Motor neuron (in vitro differentiated cells): ENCODE measurements around the gene CCDC185. TPM values are rescaled to one million over a fixed set of nuclear protein-coding genes. Genes with fewer than 3 reads are reported as not detected.
A peak's percentile ranks its signal among the peaks of the same experiment; 100 is the strongest.

ENCODE experiments used
- ATAC-seq, 8 experiments: fragments of 200-7000 bp; cut with Tn5 transposase; replicated peaks in 6 of 8; 2 replicates each; pipeline ENCODE4 v1.8.0; 2021; ENCODE audit warnings: mild to moderate bottlenecking in 8 of 8, moderate library complexity in 8 of 8
- H3K27ac ChIP-seq, 2 donors: fragments of 250-450 bp; sonication (Bioruptor Pico); 2 replicates each; pipeline ENCODE4 v1.9.0; 2021; ENCODE audit warnings: antibody characterized with exemption in 2 of 2, mild to moderate bottlenecking in 2 of 2, moderate library complexity in 1 of 2
- H3K4me1 ChIP-seq, 2 donors: fragments of 250-450 bp; sonication (Bioruptor Pico); replicated peaks in 1 of 2; 2 replicates each; pipeline ENCODE4 v1.6.1; 2021; ENCODE audit warnings: antibody characterized with exemption in 2 of 2, mild to moderate bottlenecking in 2 of 2, moderate library complexity in 1 of 2
- H3K4me3 ChIP-seq, 5 donors: fragments of 250-450 bp; sonication (Bioruptor Pico); 2 replicates each; pipeline ENCODE4 v1.9.0; 2021; ENCODE audit warnings: antibody characterized with exemption in 5 of 5, mild to moderate bottlenecking in 5 of 5, moderate library complexity in 4 of 5
- WGBS, 10 experiments: fragments of 450-650 bp; shearing (Covaris generic); methylation state at CpG; one replicate each; pipeline ENCODE4 v1.0.0; 2022; 5-methylcytosine and 5-hydroxymethylcytosine counted together
- in situ Hi-C, 9 experiments: fragments of 400-800 bp; cut with MboI; loops; one replicate each; pipeline ENCODE4 v1.15.0; 2021; ENCODE audit warnings: low sequenced_read_pairs in 9 of 9, low pct_unique_long_range_greater_than_20kb in 2 of 9; ENCODE audit not compliant: unreplicated experiment in 9 of 9
- total RNA-seq, 8 experiments: library from RNA; unstranded; fragments of 300-600 nt; gene quantifications; 2 replicates each; pipeline versions ENCODE4 v1.2.3 to v1.2.4, GENCODE V29; 2022

CCDC185 gene
- total RNA-seq, 8 experiments from 2014 or later = 0.05 to 0.81 (median 0.29) TPM; not detected in 1

GRCh38 chr1:223403184-223403815 lies 10.1 kb downstream of the CCDC185 start:
- Histone ChIP-seq H3K4me1 (no peaks in the 10 kb centered on the region), H3K4me3 (no peak overlapping the region), H3K27ac (no peak overlapping the region)
- ATAC-seq = no peak
- in situ Hi-C loops = no loop called here
- 48 to 100% (median 83%) methylated on average over 1 to 3 of the region's 3 CpGs; no CpG with 5 or more reads in 2 of the 10 experiments for WGBS, 10 experiments

- WGBS, 10 experiments = 23 to 95% (median 82%) methylated on average over 1 to 3 of the region's 3 CpGs
- in situ Hi-C loops = no loop called here
- no peak overlapping the region for H3K27ac ChIP-seq
- peak in 2 of 8 experiments; percentile 51 to 76 for ATAC-seq
- H3K4me3 ChIP-seq = no peak overlapping the region
- no peaks in the 10 kb centered on the region for H3K4me1 ChIP-seq
Observed at GRCh38 chr1:223405507-223405906, 12.3 kb downstream of the CCDC185 start.

- H3K4me1 ChIP-seq = no peaks in the 10 kb centered on the region
- in situ Hi-C loops = no loop called here
- no peak overlapping the region for H3K4me3 ChIP-seq
Observed at GRCh38 chr1:223410036-223410435, 16.8 kb downstream of the CCDC185 start.

DNA sequence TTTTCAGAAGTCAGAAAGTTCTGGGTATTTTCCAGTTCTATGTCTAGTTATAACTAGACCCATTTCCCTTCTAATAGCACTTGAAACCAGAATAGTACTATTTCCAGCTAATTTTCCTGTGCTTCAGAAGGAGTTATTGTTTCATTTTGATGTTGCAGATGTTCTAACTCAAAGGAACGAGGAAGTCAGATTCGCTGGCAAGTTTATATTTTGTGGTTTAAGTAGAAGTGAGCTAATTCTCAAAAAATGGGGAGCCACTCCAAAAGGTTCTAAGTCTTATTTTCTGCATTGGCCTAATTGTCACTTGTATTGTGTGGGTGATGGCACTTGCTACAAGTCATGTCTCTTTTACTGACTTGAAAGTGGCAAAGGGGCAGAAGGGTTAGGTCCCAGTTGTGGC lies 18.1 kb downstream of the CCDC185 start:
- ATAC-seq = peak in 2 of 8 experiments; percentile 20 to 26

More at GRCh38 chr1:223410036-223410435, 16.8 kb downstream of the CCDC185 start:
- no peak for ATAC-seq
- no peak overlapping the region for H3K27ac ChIP-seq

DNA sequence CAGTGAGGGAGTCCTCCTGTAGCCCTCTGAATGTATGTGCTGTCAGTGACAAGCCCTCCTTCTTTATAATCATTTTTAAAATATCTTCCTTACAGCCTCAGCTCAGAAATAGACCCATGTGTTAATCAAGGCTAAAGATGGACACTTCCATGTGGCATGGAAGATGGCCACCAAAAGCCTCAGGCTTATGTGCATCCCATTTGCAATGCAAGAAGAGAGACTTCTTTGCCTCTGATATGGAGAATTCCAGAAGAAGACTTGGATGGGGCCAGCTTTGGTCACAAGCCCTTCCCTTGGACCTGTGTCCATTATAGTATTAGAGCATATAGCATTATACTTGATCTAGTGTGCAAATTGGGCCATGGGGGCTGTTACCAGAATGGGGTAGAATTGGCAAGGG lies 18.5 kb downstream of the CCDC185 start:
- Histone ChIP-seq H3K4me1 (no peaks in the 10 kb centered on the region), H3K4me3 (no peak overlapping the region), H3K27ac (no peak overlapping the region)
- ATAC-seq = peak in 3 of 8 experiments; percentile 85 to 92 (median 91)
- in situ Hi-C loops = no loop called here

More for the DNA sequence above, 18.1 kb downstream of the CCDC185 start:
- WGBS, 10 experiments = 0 to 100% (median 89%) methylated on average over 1 to 2 of the region's 2 CpGs; no CpG with 5 or more reads in 2 of the 10 experiments
- Histone ChIP-seq H3K27ac (no peak overlapping the region), H3K4me1 (no peaks in the 10 kb centered on the region), H3K4me3 (no peak overlapping the region)
- in situ Hi-C loops = no loop called here

DNA sequence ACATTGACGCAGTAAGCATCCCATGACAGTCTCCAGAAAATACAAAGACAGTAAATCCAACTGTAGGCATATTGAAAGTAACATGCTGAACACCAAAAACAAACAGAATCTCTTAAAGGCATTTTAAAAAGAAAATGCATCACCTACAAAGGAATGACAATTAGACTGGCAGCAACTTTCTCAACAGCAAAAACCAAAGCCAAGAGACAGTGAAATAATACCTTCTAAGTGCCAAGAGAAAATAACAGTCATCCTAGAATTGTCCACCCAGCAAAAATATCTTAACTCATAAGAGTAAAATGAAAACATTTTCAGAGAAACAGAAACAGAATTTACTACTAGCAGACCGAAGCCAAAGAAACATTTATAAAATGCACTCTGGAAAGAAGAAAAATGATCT lies 20.0 kb downstream of the CCDC185 start:
- H3K27ac ChIP-seq = no peak overlapping the region
- in situ Hi-C loops = no loop called here
- WGBS, 10 experiments = 49 to 100% (median 82%) methylated on average over 2 of the region's 2 CpGs
- H3K4me1 ChIP-seq = no peaks in the 10 kb centered on the region
- H3K4me3 ChIP-seq = no peak overlapping the region
- ATAC-seq = no peak

DNA sequence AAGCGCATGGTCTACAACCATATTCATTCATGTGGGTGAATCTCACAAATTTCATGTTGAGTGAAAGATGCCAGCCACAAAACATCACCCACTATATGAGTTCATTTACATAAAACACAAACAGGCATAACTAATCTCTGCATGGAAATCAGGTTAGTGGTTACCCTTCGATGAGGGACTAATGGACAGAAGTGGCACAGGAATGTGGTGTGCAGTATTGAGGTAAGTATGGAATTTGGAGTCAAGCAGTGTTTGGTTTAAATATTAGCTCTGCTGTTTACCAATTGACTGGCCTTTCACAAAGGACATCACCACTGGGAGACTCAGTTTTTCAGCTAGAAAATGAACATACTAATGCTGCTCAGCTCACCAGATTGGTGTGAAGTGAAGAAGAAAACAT lies 24.2 kb downstream of the CCDC185 start:
- no peaks in the 10 kb centered on the region for H3K4me1 ChIP-seq
- in situ Hi-C loops = no loop called here
- no peak overlapping the region for H3K27ac ChIP-seq
- no peak overlapping the region for H3K4me3 ChIP-seq
- ATAC-seq = no peak
- 0 to 100% (median 68%) methylated on average over 1 to 2 of the region's 2 CpGs; no CpG with 5 or more reads in 4 of the 10 experiments for WGBS, 10 experiments

GRCh38 chr1:223417903-223418663 lies 24.9 kb downstream of the CCDC185 start:
- no peak for ATAC-seq
- no peaks in the 10 kb centered on the region for H3K4me1 ChIP-seq
- no peak overlapping the region for H3K4me3 ChIP-seq
- in situ Hi-C loops = no loop called here
- H3K27ac ChIP-seq = no peak overlapping the region
- WGBS, 10 experiments = 36 to 100% (median 65%) methylated on average over 1 to 7 of the region's 7 CpGs

DNA sequence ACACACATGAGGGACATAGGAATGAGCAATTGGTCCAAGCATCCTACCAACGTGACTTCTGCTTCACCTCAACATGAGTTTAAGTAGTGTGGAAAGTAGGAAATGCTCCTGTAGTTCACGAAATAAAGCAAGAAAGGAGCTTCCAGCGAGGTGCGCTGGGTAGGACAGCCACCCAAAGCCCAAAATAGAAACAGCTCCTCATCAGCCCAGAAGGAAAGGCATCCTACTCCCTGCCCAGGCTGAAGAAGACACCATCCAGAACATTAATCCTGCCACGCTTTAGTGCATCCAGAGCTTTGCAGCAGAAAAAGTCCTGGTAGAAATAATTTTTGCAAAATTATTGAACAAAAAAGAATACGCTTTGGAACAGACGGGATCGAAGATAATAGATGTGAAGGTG lies 25.9 kb downstream of the CCDC185 start:
- no peak for ATAC-seq
- H3K4me3 ChIP-seq = no peak overlapping the region
- H3K27ac ChIP-seq = no peak overlapping the region
- H3K4me1 ChIP-seq = no peaks in the 10 kb centered on the region
- in situ Hi-C loops = no loop called here
- 60 to 100% (median 93%) methylated on average over 3 to 8 of the region's 8 CpGs for WGBS, 10 experiments

DNA sequence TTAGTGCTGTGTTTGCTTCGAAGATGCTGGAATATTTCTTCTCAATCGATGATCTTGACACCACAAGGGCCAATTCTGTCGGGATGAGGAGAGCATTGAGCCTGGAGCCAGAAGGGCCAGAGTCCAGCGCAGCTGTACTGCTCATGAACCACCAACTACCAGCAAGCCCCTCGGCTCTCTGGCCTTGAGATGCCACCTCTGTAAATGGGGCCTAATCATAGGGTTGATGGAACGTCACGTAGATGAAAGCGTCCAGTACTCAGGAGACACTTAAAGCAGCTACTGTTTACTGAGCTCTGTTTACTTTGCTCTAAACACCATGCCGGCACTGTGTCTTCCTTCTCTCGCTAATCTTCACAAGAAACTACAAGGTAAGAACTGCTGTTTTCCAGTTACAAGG lies 26.3 kb downstream of the CCDC185 start:
- WGBS, 10 experiments = 67 to 91% (median 85%) methylated on average over 1 to 10 of the region's 10 CpGs; no CpG with 5 or more reads in 1 of the 10 experiments
- no peak for ATAC-seq
- Histone ChIP-seq H3K4me3 (no peak overlapping the region), H3K4me1 (no peaks in the 10 kb centered on the region), H3K27ac (no peak overlapping the region)
- in situ Hi-C loops = no loop called here

GRCh38 chr1:223421025-223421424 lies 27.8 kb downstream of the CCDC185 start:
- H3K4me1 ChIP-seq = no peaks in the 10 kb centered on the region
- H3K27ac ChIP-seq = no peak overlapping the region
- no peak overlapping the region for H3K4me3 ChIP-seq
- no peak for ATAC-seq
- in situ Hi-C loops = no loop called here
- WGBS, 10 experiments = 0 to 92% (median 75%) methylated on average over 1 of the region's 1 CpG; no CpG with 5 or more reads in 4 of the 10 experiments

DNA sequence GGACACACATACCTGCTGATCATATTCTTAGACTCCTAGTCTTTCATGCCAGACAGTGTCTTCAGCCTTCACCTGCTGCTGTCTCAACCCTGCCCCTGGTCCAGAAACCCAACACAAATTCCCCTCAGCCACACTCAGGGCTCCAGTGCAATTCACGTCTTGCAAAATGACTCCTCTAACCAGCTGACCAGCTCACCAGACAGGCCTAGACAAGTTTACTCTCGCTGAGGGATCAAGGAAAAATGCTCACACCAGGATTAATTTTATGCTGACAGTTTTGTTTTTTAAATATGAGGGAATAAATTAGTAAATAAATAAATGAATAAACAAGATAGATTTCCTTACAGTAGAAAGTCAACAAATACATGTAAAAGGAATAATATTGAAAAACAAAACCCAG lies 28.5 kb downstream of the CCDC185 start:
- in situ Hi-C loops = no loop called here
- Histone ChIP-seq H3K4me3 (no peak overlapping the region), H3K4me1 (no peaks in the 10 kb centered on the region), H3K27ac (no peak overlapping the region)
- ATAC-seq = no peak
- 0 to 67% (median 40%) methylated on average over 1 to 2 of the region's 2 CpGs; no CpG with 5 or more reads in 2 of the 10 experiments for WGBS, 10 experiments

- no peak overlapping the region for H3K4me3 ChIP-seq
- 89 to 100% methylated on average over 1 of the region's 1 CpG; no CpG with 5 or more reads in 8 of the 10 experiments for WGBS, 10 experiments
- no peak for ATAC-seq
- no peaks in the 10 kb centered on the region for H3K4me1 ChIP-seq
- in situ Hi-C loops = no loop called here
- no peak overlapping the region for H3K27ac ChIP-seq
Observed at GRCh38 chr1:223422911-223423310, 29.7 kb downstream of the CCDC185 start.
